Heart left ventricle (tissue), 16 donors: ENCODE measurements around the gene S100A7. TPM values are rescaled to one million over a fixed set of nuclear protein-coding genes. Genes with fewer than 3 reads are reported as not detected.
A peak's percentile ranks its signal among the peaks of the same experiment; 100 is the strongest.

Experiments used
- ATAC-seq, 4 donors: fragments of 200-7000 bp; cut with Tn5 transposase; one replicate each; pipeline ENCODE4 v1.9.1; 2020 to 2022; ENCODE audit warnings: moderate library complexity in 4 of 4, mild to moderate bottlenecking in 3 of 4, moderate number of reproducible peaks in 1 of 4
- DNase-seq, 5 donors: peaks; one replicate each; pipeline ENCODE4 v3.0.0-alpha.2; 2020
- H3K27ac ChIP-seq, 12 donors: fragments of 200-600 bp; sonication (generic) in 4 of 12; one replicate each; pipeline versions ENCODE4 v1.5.0 to v1.8.0; 2016 to 2022; ENCODE audit warnings: mild to moderate bottlenecking in 2 of 12
- H3K27me3 ChIP-seq, 9 donors: fragments of 200-600 bp; sonication (generic) in 2 of 9; one replicate each; pipeline versions ENCODE4 v1.5.1 to v1.8.0; 2016 to 2022; ENCODE audit warnings: mild to moderate bottlenecking in 3 of 9
- H3K36me3 ChIP-seq, 9 donors: fragments of 200-600 bp; sonication (generic) in 2 of 9; one replicate each; pipeline versions ENCODE4 v1.5.0 to v1.8.0; 2018 to 2022; ENCODE audit warnings: mild to moderate bottlenecking in 2 of 9
- H3K4me1 ChIP-seq, 12 donors: fragments of 200-600 bp; sonication (generic) in 4 of 12; one replicate each; pipeline versions ENCODE4 v1.5.0 to v1.8.0; 2016 to 2022; ENCODE audit warnings: mild to moderate bottlenecking in 3 of 12
- H3K4me3 ChIP-seq, 12 donors: fragments of 200-600 bp; sonication (generic) in 4 of 12; one replicate each; pipeline versions ENCODE4 v1.5.0 to v1.8.0; 2017 to 2022; ENCODE audit warnings: mild to moderate bottlenecking in 9 of 12, moderate library complexity in 4 of 12
- H3K9me3 ChIP-seq, 12 donors: fragments of 200-600 bp; sonication (generic) in 4 of 12; one replicate each; pipeline versions ENCODE4 v1.5.0 to v1.8.0; 2016 to 2022; ENCODE audit warnings: mild to moderate bottlenecking in 1 of 12
- POLR2A ChIP-seq, 2 donors: fragments of 450-650 bp; IDR thresholded peaks; one replicate each; pipeline ENCODE4 v1.6.1; 2017; ENCODE audit warnings: antibody characterized with exemption in 2 of 2, mild to moderate bottlenecking in 2 of 2, moderate library complexity in 2 of 2
- WGBS, 4 donors: extraction: QIAGEN DNeasy Blood & Tissue Kit in 2 of 4; methylation state at CpG; one replicate each; pipeline versions ENCODE4 v1.1.5 to v1.1.7; 2013 to 2018; 5-methylcytosine and 5-hydroxymethylcytosine counted together
- intact Hi-C, 10 donors: fragments of 100-400 bp; cut with DNase I; formaldehyde crosslinking; loops; one replicate each; pipeline versions ENCODE4 v1.11.1 to v1.14.2; 2022
- polyA plus RNA-seq, 2 donors: library from polyadenylated mRNA; stranded (reverse); fragments of 200-250 nt; gene quantifications; one replicate each; pipeline ENCODE4 v1.2.3, GENCODE V29; 2013
- total RNA-seq, 9 donors: library from RNA; depleted of rRNA in 2 of 9; stranded (reverse); fragments of >200 nt in 2 of 9; fragmentation: NEBNext Ultra II Directional in 3 of 9; extraction: Animal tissue kit (Norgen Biotek cat#: 25700) in 3 of 9; gene quantifications; one replicate each; pipeline versions ENCODE4 v1.1.0 to v1.2.4, GENCODE V29; 2016 to 2023
- TF ChIP-seq, protein P1 (sequence below), 12 donors: fragments of 200-600 bp; sonication (generic) in 4 of 12; IDR thresholded peaks; one replicate each; pipeline versions ENCODE4 v1.5.0 to v1.8.0; 2018 to 2022; ENCODE audit warnings: antibody characterized with exemption in 12 of 12, mild to moderate bottlenecking in 5 of 12
- donor health status: ischemic (EF 13 %, LVEDD 7.1; RV severe dilation, severe dysfunction).
- donor health status: healthy with polysubstance abuse.
- donor health status: DM: no; HTN: yes; CAD: no.
- donor health status: DM: no; HTN: no; CAD: no.
- donor health status: ischemic (EF 25% LVEDD 6.9; RV normal size, moderate dysfunction).
- donor health status: ischemic (EF 25% LVEDD 5.7; RV mildly dilated, moderate dysfunction).
- donor health status: healthy.
- donor health status: DM: yes; HTN: yes; CAD: no.
- donor health status: ischemic (EF 35%, LVEDD 5.7; RV mildly dilated, moderate dysfunction).
- donor health status: nonischemic (EF 11% LVEDD 7.7; RV severe dilation, severe dysfunction).
- donor health status: DM: yes; HTN: yes; CAD: no.
- donor health status: PGD.
- donor health status: ischemic (EF 29% LVEDD 5.4; RV normal size, mild dysfunction).
- donor health status: nonischemic (EF 23%, LVEDD 6.1; RV moderate dilation, normal function).

S100A7 gene
- total and polyA plus RNA-seq, 11 donors: not detected

DNA sequence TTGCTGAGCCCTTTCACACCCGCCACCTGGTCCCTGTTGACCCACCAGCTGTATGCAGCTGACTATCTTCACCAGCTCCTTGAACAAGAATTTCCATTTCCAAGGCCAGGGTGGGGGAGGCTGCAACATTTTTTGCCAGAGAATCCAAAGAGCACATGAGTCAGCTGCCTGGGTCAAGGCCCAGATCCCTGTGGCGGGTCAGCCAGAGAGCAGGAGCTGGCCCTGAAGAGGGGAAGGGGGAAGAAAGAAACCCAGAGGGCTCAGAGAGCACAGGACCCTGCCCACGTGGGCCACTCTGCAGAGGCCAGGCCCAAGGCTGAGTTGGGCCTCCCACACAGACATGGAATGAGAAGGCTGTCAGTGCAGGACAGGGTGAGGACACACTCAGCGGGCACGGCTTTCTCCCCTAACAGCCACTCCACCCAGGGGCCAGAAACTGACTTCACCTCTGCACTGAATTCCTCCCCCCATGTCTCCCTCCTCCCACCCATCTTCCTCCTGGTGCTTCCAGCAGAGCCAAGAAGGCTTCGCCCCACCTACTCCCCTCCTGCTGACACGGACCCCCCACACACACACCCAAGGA is 46.5 kb upstream of the S100A7 start:
- no peaks in the 10 kb centered on the region for H3K9me3 ChIP-seq
- no peaks in the 10 kb centered on the region for H3K27me3 ChIP-seq
- H3K27ac ChIP-seq: peak overlapping the region in 11 of 12 donors; percentile 58 to 87 (median 78)
- intact Hi-C loops: no loop called here
- DNase-seq: peak; percentile 84 to 92 (median 87)
- ATAC-seq: peak; percentile 85 to 92 (median 92)
- TF ChIP-seq POLR2A (IDR thresholded peaks at IDR 0.05): peak in 1 of 2 donors; percentile 28
- TF ChIP-seq, protein P1, sequence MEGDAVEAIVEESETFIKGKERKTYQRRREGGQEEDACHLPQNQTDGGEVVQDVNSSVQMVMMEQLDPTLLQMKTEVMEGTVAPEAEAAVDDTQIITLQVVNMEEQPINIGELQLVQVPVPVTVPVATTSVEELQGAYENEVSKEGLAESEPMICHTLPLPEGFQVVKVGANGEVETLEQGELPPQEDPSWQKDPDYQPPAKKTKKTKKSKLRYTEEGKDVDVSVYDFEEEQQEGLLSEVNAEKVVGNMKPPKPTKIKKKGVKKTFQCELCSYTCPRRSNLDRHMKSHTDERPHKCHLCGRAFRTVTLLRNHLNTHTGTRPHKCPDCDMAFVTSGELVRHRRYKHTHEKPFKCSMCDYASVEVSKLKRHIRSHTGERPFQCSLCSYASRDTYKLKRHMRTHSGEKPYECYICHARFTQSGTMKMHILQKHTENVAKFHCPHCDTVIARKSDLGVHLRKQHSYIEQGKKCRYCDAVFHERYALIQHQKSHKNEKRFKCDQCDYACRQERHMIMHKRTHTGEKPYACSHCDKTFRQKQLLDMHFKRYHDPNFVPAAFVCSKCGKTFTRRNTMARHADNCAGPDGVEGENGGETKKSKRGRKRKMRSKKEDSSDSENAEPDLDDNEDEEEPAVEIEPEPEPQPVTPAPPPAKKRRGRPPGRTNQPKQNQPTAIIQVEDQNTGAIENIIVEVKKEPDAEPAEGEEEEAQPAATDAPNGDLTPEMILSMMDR (IDR thresholded peaks at IDR 0.05): no peak
- H3K4me1 ChIP-seq: peaks cover 0 to 29% (median 16%) of the 10 kb centered on the region in 12 donors
- H3K36me3 ChIP-seq: no peaks in the 10 kb centered on the region
- WGBS, 4 donors: 32 to 63% (median 44%) methylated on average over 7 of the region's 7 CpGs
- H3K4me3 ChIP-seq: no peak overlapping the region

- peak in 3 of 4 donors; percentile 0 to 5 (median 2) for ATAC-seq
- 61 to 84% (median 75%) methylated on average over 5 of the region's 5 CpGs for WGBS, 4 donors
- Histone ChIP-seq H3K4me3 (no peak overlapping the region), H3K27me3 (no peaks in the 10 kb centered on the region), H3K36me3 (no peaks in the 10 kb centered on the region), H3K4me1 (peaks cover 0 to 29% (median 16%) of the 10 kb centered on the region in 12 donors), H3K9me3 (no peaks in the 10 kb centered on the region), H3K27ac (peak overlapping the region in 10 of 12 donors; percentile 58 to 86 (median 78))
- TF ChIP-seq, protein P1 (IDR thresholded peaks at IDR 0.05): no peak
- no peak for TF ChIP-seq POLR2A (IDR thresholded peaks at IDR 0.05)
- intact Hi-C loops: no loop called here
- peak in 1 of 5 donors; percentile 44 for DNase-seq
Observed at GRCh38 chr1:153506386-153506785, 45.9 kb upstream of the S100A7 start.

- H3K4me1 ChIP-seq: peaks cover 0 to 22% (median 14%) of the 10 kb centered on the region in 12 donors
- no peak overlapping the region for H3K4me3 ChIP-seq
- ATAC-seq (no peak), DNase-seq (no peak)
- TF ChIP-seq POLR2A (IDR thresholded peaks at IDR 0.05): no peak
- TF ChIP-seq, protein P1 (IDR thresholded peaks at IDR 0.05): no peak
- intact Hi-C loops: no loop called here
- H3K36me3 ChIP-seq: no peaks in the 10 kb centered on the region
- WGBS, 4 donors: 80 to 100% (median 88%) methylated on average over 1 of the region's 1 CpG
- H3K27ac ChIP-seq: peak overlapping the region in 5 of 12 donors; percentile 78 to 86 (median 84)
- H3K27me3 ChIP-seq: no peaks in the 10 kb centered on the region
- no peaks in the 10 kb centered on the region for H3K9me3 ChIP-seq
Observed at GRCh38 chr1:153505576-153505975, 45.1 kb upstream of the S100A7 start.

GRCh38 chr1:153503766-153504165 is 43.3 kb upstream of the S100A7 start:
- TF ChIP-seq, protein P1 (IDR thresholded peaks at IDR 0.05): no peak
- no peak for TF ChIP-seq POLR2A (IDR thresholded peaks at IDR 0.05)
- H3K4me3 ChIP-seq: no peak overlapping the region
- intact Hi-C loops: no loop called here
- ATAC-seq (no peak), DNase-seq (no peak)
- no peaks in the 10 kb centered on the region for H3K36me3 ChIP-seq
- 84 to 89% (median 87%) methylated on average over 3 of the region's 3 CpGs for WGBS, 4 donors
- no peak overlapping the region for H3K27ac ChIP-seq
- peaks cover 0 to 22% (median 14%) of the 10 kb centered on the region in 12 donors for H3K4me1 ChIP-seq
- no peaks in the 10 kb centered on the region for H3K9me3 ChIP-seq
- H3K27me3 ChIP-seq: no peaks in the 10 kb centered on the region
